GM12873 (cell line): ENCODE measurements around the gene WFDC5.

ENCODE experiments used
- TF ChIP-seq, protein P1 (sequence below): IDR thresholded peaks from 2 replicates; pipeline ENCODE4 v1.5.1; 2012; ENCODE audit warnings: low read depth, mild to moderate bottlenecking, moderate library complexity, low read length, control low read depth; ENCODE audit not compliant: insufficient read depth; ENCODE audit errors: missing control alignments

The WFDC5 gene

DNA sequence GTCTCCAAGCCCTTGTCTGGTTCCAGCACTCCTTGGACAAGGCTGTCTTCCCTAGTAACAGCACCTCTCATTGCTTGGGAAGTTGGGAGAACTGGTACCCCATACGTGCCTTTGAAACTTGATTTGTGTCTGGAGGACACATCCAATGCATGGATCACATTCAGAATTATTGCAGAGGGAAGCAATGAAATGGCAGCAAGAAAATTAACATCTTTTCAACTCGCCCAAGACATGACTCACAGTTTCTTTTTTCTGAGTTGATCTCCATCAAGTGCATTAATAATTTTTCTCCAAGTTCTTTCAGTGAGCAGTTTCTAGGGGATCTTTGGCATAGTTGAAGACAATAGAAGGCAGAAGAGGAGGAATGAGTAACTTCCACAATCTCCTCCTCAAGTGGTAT, 37.4 kb upstream of the WFDC5 start:
- TF ChIP-seq, protein P1, sequence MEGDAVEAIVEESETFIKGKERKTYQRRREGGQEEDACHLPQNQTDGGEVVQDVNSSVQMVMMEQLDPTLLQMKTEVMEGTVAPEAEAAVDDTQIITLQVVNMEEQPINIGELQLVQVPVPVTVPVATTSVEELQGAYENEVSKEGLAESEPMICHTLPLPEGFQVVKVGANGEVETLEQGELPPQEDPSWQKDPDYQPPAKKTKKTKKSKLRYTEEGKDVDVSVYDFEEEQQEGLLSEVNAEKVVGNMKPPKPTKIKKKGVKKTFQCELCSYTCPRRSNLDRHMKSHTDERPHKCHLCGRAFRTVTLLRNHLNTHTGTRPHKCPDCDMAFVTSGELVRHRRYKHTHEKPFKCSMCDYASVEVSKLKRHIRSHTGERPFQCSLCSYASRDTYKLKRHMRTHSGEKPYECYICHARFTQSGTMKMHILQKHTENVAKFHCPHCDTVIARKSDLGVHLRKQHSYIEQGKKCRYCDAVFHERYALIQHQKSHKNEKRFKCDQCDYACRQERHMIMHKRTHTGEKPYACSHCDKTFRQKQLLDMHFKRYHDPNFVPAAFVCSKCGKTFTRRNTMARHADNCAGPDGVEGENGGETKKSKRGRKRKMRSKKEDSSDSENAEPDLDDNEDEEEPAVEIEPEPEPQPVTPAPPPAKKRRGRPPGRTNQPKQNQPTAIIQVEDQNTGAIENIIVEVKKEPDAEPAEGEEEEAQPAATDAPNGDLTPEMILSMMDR, result no peak

DNA sequence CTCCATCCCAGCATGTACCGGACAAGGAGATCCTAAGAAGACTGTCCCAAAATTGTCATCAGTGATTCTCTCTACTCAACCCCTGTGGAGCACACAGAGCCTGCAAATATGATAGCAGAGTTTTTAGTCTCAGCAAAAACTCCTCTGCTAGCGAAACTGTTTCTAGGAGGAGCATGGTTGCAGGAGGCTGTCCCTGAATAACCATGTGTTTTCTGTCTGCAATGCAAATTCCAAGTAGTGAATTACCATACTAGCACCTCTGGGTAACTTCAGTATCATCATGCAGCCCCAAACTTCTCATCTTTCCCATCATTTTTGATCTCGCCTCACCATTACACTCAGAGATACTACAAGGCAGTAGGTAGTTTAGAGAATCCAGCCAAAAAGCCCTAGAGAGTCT, 34.1 kb upstream of the WFDC5 start:
- TF ChIP-seq, protein P1, result no peak

DNA sequence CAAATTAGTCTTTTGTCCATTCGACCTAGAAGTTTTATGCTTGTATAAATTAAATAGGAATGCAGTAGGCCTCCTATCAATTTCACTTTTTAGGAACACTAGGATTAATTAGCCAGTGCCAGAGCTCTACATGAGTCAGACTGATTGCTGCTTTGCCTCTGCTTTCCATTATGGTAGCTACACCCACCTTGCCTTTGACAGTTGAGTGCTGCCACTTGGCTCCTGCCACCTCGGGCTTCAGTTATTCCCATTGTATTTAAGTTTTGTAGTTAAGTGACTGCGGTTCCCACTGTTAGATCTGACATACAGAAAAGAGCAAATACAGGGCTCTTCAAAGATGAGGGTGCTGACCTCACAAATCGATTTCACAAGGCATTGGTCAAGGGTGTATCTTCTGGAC, 25.9 kb upstream of the WFDC5 start:
- TF ChIP-seq, protein P1, result no peak

DNA sequence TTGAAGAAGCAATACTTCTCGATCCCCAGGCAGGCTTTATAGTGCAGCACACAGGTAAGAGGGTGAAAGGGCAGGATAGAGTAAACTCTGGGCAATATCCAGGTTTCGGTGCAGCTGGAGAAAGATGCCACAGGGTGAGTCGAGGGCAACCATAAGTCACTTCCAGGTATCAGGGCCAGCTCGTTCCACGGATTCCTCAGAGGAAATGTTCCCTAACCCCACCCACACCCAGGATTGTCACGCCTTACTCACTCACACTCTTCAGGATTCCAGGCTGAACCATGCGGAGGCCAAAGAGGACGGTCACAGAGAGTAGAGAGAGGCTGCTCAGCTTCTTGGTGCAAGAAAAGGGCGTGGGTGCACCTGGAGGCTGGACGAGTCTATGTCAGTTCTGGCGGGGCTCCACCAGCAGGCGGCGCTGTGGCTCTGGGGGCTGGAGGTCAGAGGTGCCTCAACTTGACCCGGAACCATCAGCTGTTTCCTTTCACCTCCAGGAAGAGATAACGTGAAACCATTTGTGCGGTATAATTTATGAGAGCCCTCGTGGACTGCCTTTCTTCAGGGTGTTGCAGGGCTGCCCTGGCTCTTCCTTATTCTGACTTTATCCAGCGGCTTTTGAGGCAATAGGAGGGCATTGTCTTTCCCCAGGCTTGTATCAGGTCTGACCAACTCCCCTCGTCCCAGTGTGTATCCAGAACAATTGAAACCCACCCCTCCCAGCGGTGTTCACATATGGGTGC, 23.8 kb upstream of the WFDC5 start:
- TF ChIP-seq, protein P1, result peak; percentile 93

DNA sequence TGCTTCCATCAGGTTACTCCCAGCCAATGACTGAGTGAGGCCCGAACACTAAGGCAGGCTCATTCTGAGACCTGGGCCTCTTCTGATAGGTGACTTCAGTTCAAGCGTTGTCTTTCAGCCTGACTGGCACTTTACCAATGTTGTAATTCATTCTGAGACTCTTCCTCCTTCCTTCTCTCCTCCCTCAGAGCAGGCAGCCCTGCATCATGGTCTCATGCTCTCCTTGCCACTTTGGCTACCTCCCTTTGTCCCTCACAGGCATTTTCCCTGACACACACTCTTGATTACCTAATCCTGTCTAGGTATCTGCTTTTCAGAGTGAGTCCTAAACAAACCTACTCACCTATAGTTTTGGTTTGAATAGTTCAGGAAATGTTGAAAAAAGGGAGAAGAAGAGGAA, 21.9 kb upstream of the WFDC5 start:
- TF ChIP-seq, protein P1, result no peak

DNA sequence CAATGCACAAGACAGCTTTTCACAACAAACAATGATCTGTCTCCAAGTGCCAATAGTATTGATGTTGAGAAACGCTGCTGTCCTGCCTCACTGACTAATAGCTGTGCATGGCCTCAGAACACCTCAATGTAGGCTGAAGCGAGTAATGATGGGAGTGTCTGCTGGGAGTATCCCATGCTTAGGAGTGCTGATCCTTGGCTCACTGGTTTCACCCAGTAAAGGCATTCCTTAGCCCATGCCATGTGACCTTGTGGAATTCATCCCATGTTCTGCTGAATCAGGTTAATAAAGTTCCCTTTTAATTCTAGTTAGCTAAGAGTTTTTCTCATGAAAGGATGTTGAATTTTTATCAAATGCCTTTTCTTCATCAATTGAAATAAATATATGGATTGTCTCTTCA, 13.1 kb upstream of the WFDC5 start:
- TF ChIP-seq, protein P1, result no peak

DNA sequence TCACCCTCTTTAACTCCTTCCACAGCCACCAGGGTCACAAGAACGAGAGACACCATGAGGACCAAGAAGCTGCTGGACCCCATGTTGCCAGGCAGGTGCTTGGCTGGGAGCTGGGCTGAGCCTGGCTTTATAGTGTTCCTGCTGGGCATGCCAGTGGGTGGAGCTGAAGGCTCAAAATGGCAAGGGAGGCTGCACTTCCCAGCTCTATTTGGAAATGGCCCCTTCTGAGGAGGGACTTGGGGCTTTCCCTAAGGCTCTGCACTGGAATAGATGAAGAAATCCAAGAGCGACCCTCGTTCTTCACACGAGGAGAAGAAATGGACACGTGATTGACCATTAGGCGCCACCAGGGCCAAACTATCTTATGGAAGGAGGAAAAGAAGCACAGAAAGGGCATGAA, 9.4 kb upstream of the WFDC5 start, which contains the start of gene WFDC12:
TSS of gene WFDC12 (minus strand) at position 101 of the 400 bp plus-strand sequence. CDS start at position 83, 18 bp downstream.
- TF ChIP-seq, protein P1, result no peak
